K562 (cell line): ENCODE data around the gene BID. TPM values are rescaled to one million over a fixed set of nuclear protein-coding genes. Genes with fewer than 3 reads are reported as not detected.

Experiments used
- ATAC-seq: fragments of 200-7000 bp; cut with Tn5 transposase; 3 replicates; pipeline ENCODE4 v1.9.1; 2020; ENCODE audit warnings: moderate library complexity
- BruUV-seq: library from RNA; stranded (reverse); fragments of 400-500 nt; replicated peaks from 2 replicates; lab custom pipeline; 2021; lab: Mats Ljungman, UMichigan
- CTCF ChIA-PET: fragments of 300-600 bp; formaldehyde crosslinking; extraction: SDS; loops from one replicate; lab custom pipeline; 2021; ENCODE audit warnings: low intra/inter-chr PET ratio; lab: Yijun Ruan, JAX
- POLR2A ChIA-PET: fragments of 300-600, 350-650 bp; sonication (Branson Sonifier 250); formaldehyde crosslinking; extraction: SDS; loops from one replicate; lab custom pipeline; 2021; ENCODE audit warnings: antibody characterized with exemption, inconsistent platforms; lab: Yijun Ruan, JAX
- DNase-seq, 4 experiments: peaks; one replicate each; pipeline versions ENCODE4 v3.0.0 to v3.0.0-alpha.2; 2011 to 2018; ENCODE audit warnings: low spot score in 3 of 4, mixed read lengths in 3 of 4; ENCODE audit errors: extremely low read depth in 1 of 4
- FAIRE-seq: peaks from 2 replicates; lab custom pipeline; 2011; peaks lifted over from hg19 to GRCh38; lab: Jason Lieb, UNC
- H2AFZ ChIP-seq: 2 replicates; pipeline ENCODE4 v1.6.0; 2011; ENCODE audit warnings: low read depth, low read length, control low read depth, inconsistent platforms
- H3K27ac ChIP-seq: fragments of 200-600 bp; 3 replicates; pipeline ENCODE4 v1.8.0; 2011; ENCODE audit warnings: low read depth, mild to moderate bottlenecking, control low read depth, inconsistent platforms, low read length, moderate library complexity, mixed read lengths; ENCODE audit errors: extremely low read depth
- H3K27me3 ChIP-seq, 2 experiments: fragments of 300-600 bp in 1 of 2; 2 replicates in 1 of 2; 3 replicates in 1 of 2; pipeline versions ENCODE4 v1.6.0 to v1.8.0; 2011; ENCODE audit warnings: inconsistent platforms in 2 of 2, low read length in 2 of 2, mild to moderate bottlenecking in 1 of 2, mixed read lengths in 1 of 2, moderate library complexity in 1 of 2; ENCODE audit not compliant: control insufficient read depth in 2 of 2, insufficient read depth in 2 of 2
- H3K36me3 ChIP-seq: fragments of 300-600 bp; 3 replicates; pipeline ENCODE4 v1.8.0; 2011; ENCODE audit warnings: mild to moderate bottlenecking, low read length, inconsistent platforms; ENCODE audit not compliant: control insufficient read depth, insufficient read depth
- H3K4me1 ChIP-seq, 2 experiments: fragments of 200-600 bp in 1 of 2; replicated peaks in 1 of 2; 2 replicates in 1 of 2; 3 replicates in 1 of 2; pipeline versions ENCODE4 v1.5.1 to v1.8.0; 2011; ENCODE audit warnings: inconsistent platforms in 2 of 2, low read length in 2 of 2, mild to moderate bottlenecking in 1 of 2, mixed read lengths in 1 of 2, moderate library complexity in 1 of 2; ENCODE audit not compliant: control insufficient read depth in 2 of 2, insufficient read depth in 2 of 2
- H3K4me2 ChIP-seq: 2 replicates; pipeline ENCODE4 v1.6.1; 2011; ENCODE audit warnings: low read length, control low read depth, inconsistent platforms, mixed read lengths; ENCODE audit not compliant: insufficient read depth
- H3K4me3 ChIP-seq: fragments of 200-600 bp; sonication (generic), shearing (Covaris generic); 2 replicates; pipeline ENCODE4 v1.5.1; 2016; ENCODE audit warnings: control low read depth, inconsistent platforms
- H3K79me2 ChIP-seq: fragments of 200-600 bp; 3 replicates; pipeline ENCODE4 v1.8.0; 2011; ENCODE audit warnings: low read length, inconsistent platforms; ENCODE audit not compliant: control insufficient read depth, insufficient read depth
- H3K9ac ChIP-seq, 2 experiments: 2 replicates each; pipeline versions ENCODE4 v1.6.0 to v1.6.1; 2011; ENCODE audit warnings: low read depth in 2 of 2, low read length in 2 of 2, control low read depth in 1 of 2, inconsistent platforms in 1 of 2, mild to moderate bottlenecking in 1 of 2, mixed read lengths in 1 of 2; ENCODE audit not compliant: insufficient read depth in 1 of 2
- H3K9me1 ChIP-seq: one replicate; pipeline ENCODE4 v1.6.0; 2011; ENCODE audit warnings: inconsistent platforms, mild to moderate bottlenecking, low read length, moderate library complexity; ENCODE audit not compliant: control insufficient read depth, insufficient read depth
- H3K9me3 ChIP-seq: replicated peaks from 2 replicates; pipeline ENCODE4 v1.5.1; 2011; ENCODE audit warnings: low read depth, low read length, inconsistent platforms; ENCODE audit not compliant: control insufficient read depth, insufficient read depth
- H4K20me1 ChIP-seq: replicated peaks from 2 replicates; pipeline ENCODE4 v1.6.1; 2011; ENCODE audit warnings: low read length, inconsistent platforms, mixed read lengths; ENCODE audit not compliant: control insufficient read depth, insufficient read depth
- POLR2G ChIP-seq: fragments of 200-400 bp; formaldehyde crosslinking; IDR thresholded peaks from 2 replicates; pipeline ENCODE4 v1.6.1; 2017; ENCODE audit warnings: low read depth, mild to moderate bottlenecking, antibody characterized with exemption, low read length, moderate library complexity
- TOE1 ChIP-seq, 2 experiments: fragments of 450-650 bp in 1 of 2; sonication (generic) in 1 of 2; formaldehyde crosslinking in 1 of 2; IDR thresholded peaks; 2 replicates each; pipeline versions ENCODE4 v1.7.1 to v1.8.0; 2016 to 2022; ENCODE audit warnings: borderline replicate concordance in 2 of 2, mild to moderate bottlenecking in 2 of 2, antibody characterized with exemption in 1 of 2, inconsistent platforms in 1 of 2, low read depth in 1 of 2, missing genetic modification reagents in 1 of 2, moderate library complexity in 1 of 2
- WGBS: fragments of 100-300 bp; shearing (Covaris generic); methylation state at CpG from one replicate; pipeline ENCODE4 v1.1.6; 2016; ENCODE audit warnings: low coverage, mixed read lengths; ENCODE audit not compliant: insufficient coverage; ENCODE audit errors: missing lambda C conversion rate; 5-methylcytosine and 5-hydroxymethylcytosine counted together
- in situ Hi-C: fragments of 300-500 bp; cut with MboI; formaldehyde crosslinking; loops from 4 replicates; pipeline ENCODE4 v1.15.0; 2018; ENCODE audit warnings: inconsistent platforms, mixed read lengths
- intact Hi-C: fragments of 100-400 bp; cut with micrococcal nuclease; formaldehyde crosslinking; loops from 2 replicates; pipeline ENCODE4 v1.14.2; 2022
- polyA plus RNA-seq, 8 experiments: library from polyadenylated mRNA; depleted of rRNA in 4 of 8; stranded (reverse) in 5 of 8; unstranded in 3 of 8; fragments of >200 nt; fragmentation: Nextera tagmentation in 2 of 8; fragmentation: Illumina TruSeq in 1 of 8; extraction: Ambion mirVana in 2 of 8; extraction: Trizol in 1 of 8; gene quantifications; 2 replicates each; pipeline versions ENCODE4 v1.2.1 to v1.2.3, GENCODE V29; 2011 to 2014; ENCODE audit warnings: inconsistent platforms in 1 of 8, missing spikeins in 1 of 8
- total RNA-seq, 7 experiments: library from RNA; depleted of rRNA in 6 of 7; stranded (reverse); fragments of >200 nt in 6 of 7; fragmentation: Illumina TruSeq in 2 of 7; extraction: Trizol in 2 of 7; gene quantifications; 2 replicates each; pipeline versions ENCODE4 v1.2.1 to v1.2.3, GENCODE V29; 2011 to 2021; ENCODE audit warnings: low replicate concordance in 1 of 7

Gene BID
- total and polyA plus RNA-seq, 9 of the 15 experiments (the other 6 are each of a cell fraction or from before 2014, with no cell fraction given) = 5.2 to 209 (median 63.7) TPM

- Histone ChIP-seq H3K4me1 (peaks cover 0 to 16% of the 10 kb centered on the region in 2 experiments; a peak in 2 of 5 replicates), H3K9me3 (no peaks in the 10 kb centered on the region), H4K20me1 (peaks cover 8% of the 10 kb centered on the region; the same call in 1 of the 2 replicates), H3K27me3 (no peaks in the 10 kb centered on the region), H3K36me3 (peaks cover 62% of the 10 kb centered on the region; the same call in 2 of the 3 replicates), H3K27ac (no peak overlapping the region), H3K9ac (no peak overlapping the region), H2AFZ (no peak overlapping the region), H3K4me3 (no peak overlapping the region), H3K4me2 (no peak overlapping the region), H3K9me1 (peaks cover 8% of the 10 kb centered on the region), H3K79me2 (no peaks in the 10 kb centered on the region)
- no peak for TF ChIP-seq TOE1 (IDR thresholded peaks at IDR 0.05; ENCODE audit: borderline replicate concordance)
- TF ChIP-seq TOE1 (CRISPR knock-in tag; IDR thresholded peaks at IDR 0.05; ENCODE audit: borderline replicate concordance, low read depth) = no peak
- peak; percentile 37; the same call in 1 of the 2 replicates for TF ChIP-seq POLR2G
- intact Hi-C loops (no loop called here), in situ Hi-C loops (loop anchor here (10.0 kb wide), 1 partner anchor 185 kb away; no protein-coding TSS in a partner anchor)
- ChIA-PET CTCF (no interaction called here), POLR2A (interaction anchor here (1.0 kb wide), 1 partner anchor 34 kb away, joined by 3 read pairs; no protein-coding TSS in a partner anchor)
- no TSS peak for BruUV-seq
- 93% methylated on average over 36 of the region's 36 CpGs for WGBS
- FAIRE-seq (no peak), ATAC-seq (no peak), DNase-seq (no peak)
Measured at GRCh38 chr22:17739196-17739975, 34.9 kb downstream of the BID start.
